Transverse colon (tissue), 4 donors: Measurements from ENCODE around the gene FAM170B. TPM values are rescaled to one million over a fixed set of nuclear protein-coding genes. Genes with fewer than 3 reads are reported as not detected.

Source experiments
- DNase-seq: peaks from one replicate; pipeline ENCODE4 v3.0.0-alpha.2; 2019
- H3K27ac ChIP-seq, 4 donors: fragments of 200-600 bp; sonication (generic); 2 replicates each; pipeline ENCODE4 v1.5.1; 2016 to 2018; ENCODE audit warnings: inconsistent platforms in 4 of 4
- H3K27me3 ChIP-seq: fragments of 200-600 bp; sonication (generic); 2 replicates; pipeline ENCODE4 v1.5.1; 2017; ENCODE audit warnings: inconsistent platforms
- H3K36me3 ChIP-seq, 4 donors: fragments of 200-600 bp; sonication (generic); 2 replicates each; pipeline ENCODE4 v1.5.1; 2017 to 2019; ENCODE audit warnings: inconsistent platforms in 4 of 4
- H3K4me1 ChIP-seq, 4 donors: fragments of 200-600 bp; sonication (generic); 2 replicates each; pipeline ENCODE4 v1.5.1; 2017 to 2020; ENCODE audit warnings: inconsistent platforms in 4 of 4
- H3K4me3 ChIP-seq, 4 donors: fragments of 200-600 bp; sonication (generic); 1 replicate in 1 of 4; 2 replicates in 3 of 4; pipeline versions ENCODE4 v1.5.1 to v1.6.1; 2017 to 2019; ENCODE audit warnings: inconsistent platforms in 4 of 4
- H3K9me3 ChIP-seq, 2 donors: fragments of 200-600 bp; sonication (generic); 2 replicates each; pipeline ENCODE4 v1.5.1; 2017 to 2019; ENCODE audit warnings: inconsistent platforms in 2 of 2
- CTCF ChIP-seq, 5 experiments: fragments of 200-600 bp in 3 of 5; fragments of 450-650 bp in 2 of 5; sonication (generic) in 3 of 5; IDR thresholded peaks; 1 replicate in 2 of 5; 2 replicates in 3 of 5; pipeline ENCODE4 v1.5.1; 2016 to 2017; ENCODE audit warnings: antibody characterized with exemption in 5 of 5, inconsistent platforms in 3 of 5, mild to moderate bottlenecking in 2 of 5, moderate library complexity in 1 of 5
- EP300 ChIP-seq: sonication (generic); formaldehyde crosslinking; IDR thresholded peaks from one replicate; pipeline ENCODE4 v1.6.1; 2017; ENCODE audit warnings: antibody characterized with exemption, low read depth
- POLR2A ChIP-seq: fragments of 450-650 bp; IDR thresholded peaks from one replicate; pipeline ENCODE4 v1.6.1; 2016; ENCODE audit warnings: antibody characterized with exemption, mild to moderate bottlenecking, moderate library complexity
- POLR2AphosphoS5 ChIP-seq, 3 donors: sonication (generic); formaldehyde crosslinking; IDR thresholded peaks; one replicate each; pipeline ENCODE4 v1.6.1; 2016; ENCODE audit warnings: antibody characterized with exemption in 3 of 3
- WGBS, 2 donors: methylation state at CpG; one replicate each; pipeline ENCODE4 v1.1.5; 2018; ENCODE audit warnings: low coverage in 1 of 2; 5-methylcytosine and 5-hydroxymethylcytosine counted together
- in situ Hi-C, 4 donors: fragments of 200-750 bp; cut with MboI; loops; one replicate each; pipeline versions ENCODE4 v1.15.0 to v1.15.1; 2017; ENCODE audit warnings: low sequenced_read_pairs in 3 of 4, low pct_ligation_motif_present in 1 of 4, low pct_unique_long_range_greater_than_20kb in 1 of 4
- intact Hi-C: fragments of 100-400 bp; cut with DNase I; formaldehyde crosslinking; loops from one replicate; pipeline ENCODE4 v1.15.1; 2023; ENCODE audit warnings: low total_unique reads
- total RNA-seq, 4 donors: library from RNA; depleted of rRNA; stranded (reverse); fragments of >200 nt; gene quantifications; one replicate each; pipeline ENCODE4 v1.1.0, GENCODE V29; 2016

Gene FAM170B
- total RNA-seq, 4 donors from 2014 or later: not detected

GRCh38 chr10:49165259-49165658 lies 31.4 kb upstream of the FAM170B start:
- intact Hi-C loops: loop anchor here (5.0 kb wide), 1 partner anchor 1142 kb away; no protein-coding TSS in a partner anchor
- in situ Hi-C loops: loop anchor here (25.0 kb wide), 2 partner anchors 278 to 503 kb away; no protein-coding TSS in a partner anchor
- H3K36me3 ChIP-seq: no peaks in the 10 kb centered on the region
- no peak overlapping the region for H3K4me3 ChIP-seq
- no peaks in the 10 kb centered on the region for H3K27me3 ChIP-seq
- WGBS, 2 donors: 71 to 75% methylated on average over 3 to 7 of the region's 7 CpGs
- TF ChIP-seq CTCF (IDR thresholded peaks at IDR 0.05) (no peak), POLR2AphosphoS5 (IDR thresholded peaks at IDR 0.05) (no peak), EP300 (no peak)
- no peaks in the 10 kb centered on the region for H3K9me3 ChIP-seq
- no peak for DNase-seq
- H3K27ac ChIP-seq: no peak overlapping the region
- no peaks in the 10 kb centered on the region for H3K4me1 ChIP-seq

- intact Hi-C loops: loop anchor here (5.0 kb wide), 2 partner anchors 182 to 1143 kb away; no protein-coding TSS in a partner anchor
- Histone ChIP-seq H3K4me3 (no peak overlapping the region), H3K27ac (no peak overlapping the region), H3K27me3 (no peaks in the 10 kb centered on the region), H3K9me3 (no peaks in the 10 kb centered on the region), H3K36me3 (no peaks in the 10 kb centered on the region), H3K4me1 (no peaks in the 10 kb centered on the region)
- in situ Hi-C loops: loop anchor here (25.0 kb wide), 2 partner anchors 277 to 502 kb away; no protein-coding TSS in a partner anchor
- WGBS, 2 donors: 57 to 87% methylated on average over 3 to 9 of the region's 9 CpGs
- TF ChIP-seq POLR2A (no peak), CTCF (IDR thresholded peaks at IDR 0.05) (peak; percentile 48 to 53 (median 50)), EP300 (no peak), POLR2AphosphoS5 (IDR thresholded peaks at IDR 0.05) (no peak)
- no peak for DNase-seq
Observed at GRCh38 chr10:49164559-49165188, 30.9 kb upstream of the FAM170B start.

DNA sequence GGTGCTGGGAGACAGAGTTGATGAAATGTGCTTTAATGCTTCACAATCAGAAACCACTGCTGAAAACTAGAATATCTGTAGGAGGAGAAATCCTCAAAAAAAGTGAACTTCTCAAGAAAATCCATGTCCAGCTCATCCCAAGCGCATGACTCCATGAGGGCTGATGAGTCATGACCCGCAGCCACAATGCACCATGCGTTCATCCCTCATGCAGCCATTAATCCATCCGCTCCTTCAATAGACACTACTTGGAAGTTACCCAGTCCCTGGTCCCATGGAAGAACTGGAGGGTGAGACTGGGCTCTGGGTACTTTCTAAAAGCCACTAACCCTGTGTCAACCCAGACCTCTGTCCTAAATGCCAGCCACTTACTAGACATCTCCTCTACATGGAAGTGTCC lies 29.9 kb upstream of the FAM170B start:
- no peak for TF ChIP-seq EP300
- TF ChIP-seq POLR2AphosphoS5 (IDR thresholded peaks at IDR 0.05): no peak
- TF ChIP-seq CTCF (IDR thresholded peaks at IDR 0.05): no peak
- no peak for TF ChIP-seq POLR2A
- H3K4me1 ChIP-seq: no peaks in the 10 kb centered on the region
- DNase-seq: no peak
- in situ Hi-C loops (loop anchor here (25.0 kb wide), 2 partner anchors 276 to 501 kb away; no protein-coding TSS in a partner anchor), intact Hi-C loops (loop anchor here (5.0 kb wide), 1 partner anchor 181 kb away; no protein-coding TSS in a partner anchor)
- WGBS, 2 donors: 80 to 89% methylated on average over 2 to 4 of the region's 4 CpGs
- H3K36me3 ChIP-seq: no peaks in the 10 kb centered on the region
- no peaks in the 10 kb centered on the region for H3K27me3 ChIP-seq
- no peaks in the 10 kb centered on the region for H3K9me3 ChIP-seq
- no peak overlapping the region for H3K4me3 ChIP-seq
- no peak overlapping the region for H3K27ac ChIP-seq

DNA sequence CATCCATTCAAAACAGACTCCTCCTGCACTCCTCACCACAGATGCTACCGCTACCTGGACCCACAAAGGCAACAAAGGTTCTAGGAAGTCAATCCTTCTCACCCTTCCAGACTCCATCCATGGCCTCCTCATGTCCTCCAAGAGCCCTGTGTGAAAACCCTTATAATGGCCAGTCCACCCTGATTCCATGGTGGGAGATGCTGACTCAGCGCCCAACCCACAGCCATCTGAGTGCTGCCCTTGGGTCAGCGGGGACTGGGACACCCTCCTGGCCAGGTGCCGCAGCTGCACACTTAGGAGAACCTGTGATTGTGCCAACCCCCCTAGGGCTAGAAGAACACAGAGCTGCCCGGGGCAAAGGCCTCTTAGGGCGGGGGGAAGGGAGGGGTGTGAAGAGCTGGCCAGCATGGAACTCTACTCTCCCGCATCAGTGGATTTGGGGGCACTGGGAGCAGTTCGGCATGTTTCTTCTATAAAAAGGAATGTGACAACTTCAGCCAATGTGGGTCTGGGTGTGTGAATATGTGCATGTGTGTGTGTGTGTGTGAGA lies 29.0 kb upstream of the FAM170B start:
- 20 to 85% methylated on average over 2 to 8 of the region's 8 CpGs for WGBS, 2 donors
- no peak for DNase-seq
- intact Hi-C loops: loop anchor here (5.0 kb wide), 1 partner anchor 181 kb away; no protein-coding TSS in a partner anchor
- Histone ChIP-seq H3K9me3 (no peaks in the 10 kb centered on the region), H3K36me3 (no peaks in the 10 kb centered on the region), H3K27me3 (no peaks in the 10 kb centered on the region), H3K27ac (no peak overlapping the region), H3K4me3 (no peak overlapping the region), H3K4me1 (no peaks in the 10 kb centered on the region)
- in situ Hi-C loops: loop anchor here (25.0 kb wide), 2 partner anchors 276 to 501 kb away; no protein-coding TSS in a partner anchor
- TF ChIP-seq POLR2AphosphoS5 (IDR thresholded peaks at IDR 0.05) (no peak), EP300 (no peak), POLR2A (no peak), CTCF (IDR thresholded peaks at IDR 0.05) (no peak)
